Fibroblast of lung (primary cell): ENCODE data around the gene PAFAH1B2.

Experiments
- EZH2 ChIP-seq: IDR thresholded peaks from 2 replicates; pipeline ENCODE4 v1.5.1; 2012; ENCODE audit warnings: low read length, control low read depth, mild to moderate bottlenecking; ENCODE audit errors: missing control alignments
- TF ChIP-seq, protein P1 (sequence below), 2 donors: IDR thresholded peaks in 1 of 2; conservative IDR thresholded peaks in 1 of 2; 1 replicate in 1 of 2; 2 replicates in 1 of 2; pipeline ENCODE4 v1.5.1; 2011 to 2012; ENCODE audit warnings: low read length in 2 of 2, control low read depth in 1 of 2, inconsistent platforms in 1 of 2, low read depth in 1 of 2, mild to moderate bottlenecking in 1 of 2

DNA sequence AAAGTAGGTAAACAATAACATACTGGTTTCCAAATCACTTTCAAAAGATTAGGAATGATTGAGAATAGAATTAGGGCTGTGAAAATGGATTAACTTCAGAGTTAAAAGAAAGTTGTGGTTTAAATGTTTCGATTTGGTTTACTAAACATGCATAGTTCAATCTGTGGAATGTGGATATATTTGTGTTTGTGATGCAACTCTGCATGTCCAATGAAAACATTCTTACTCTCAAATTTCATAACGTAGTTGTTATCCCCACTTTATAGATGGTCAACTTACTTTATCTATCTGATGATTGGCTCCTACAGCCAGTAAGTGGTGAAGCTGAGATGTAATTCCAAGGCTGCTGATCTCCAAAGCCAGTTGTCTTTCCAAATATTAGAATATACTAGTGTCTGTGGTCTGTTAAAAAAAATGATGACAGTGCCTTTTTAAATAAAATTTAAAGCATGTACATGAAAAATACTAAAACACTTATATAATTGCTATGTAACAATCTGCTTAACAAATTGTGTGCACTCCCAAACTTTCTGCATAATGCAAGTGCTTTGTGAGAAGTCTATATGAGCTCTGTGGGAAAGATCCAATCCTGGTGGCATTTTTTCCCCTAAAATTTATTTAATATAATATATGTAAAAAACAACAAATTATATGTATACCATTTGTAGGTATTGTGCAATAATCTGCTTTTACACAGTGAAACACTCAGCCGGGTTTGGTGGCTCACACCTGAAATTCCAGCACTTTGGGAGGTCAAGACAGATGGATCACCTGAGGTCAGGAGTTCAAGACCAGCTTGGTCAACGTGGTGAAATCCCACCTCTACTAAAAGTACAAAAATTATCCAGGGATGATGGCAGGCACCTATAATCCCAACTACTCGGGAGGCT, 36.1 kb upstream of the PAFAH1B2 start:
- TF ChIP-seq EZH2: no peak
- TF ChIP-seq, protein P1, sequence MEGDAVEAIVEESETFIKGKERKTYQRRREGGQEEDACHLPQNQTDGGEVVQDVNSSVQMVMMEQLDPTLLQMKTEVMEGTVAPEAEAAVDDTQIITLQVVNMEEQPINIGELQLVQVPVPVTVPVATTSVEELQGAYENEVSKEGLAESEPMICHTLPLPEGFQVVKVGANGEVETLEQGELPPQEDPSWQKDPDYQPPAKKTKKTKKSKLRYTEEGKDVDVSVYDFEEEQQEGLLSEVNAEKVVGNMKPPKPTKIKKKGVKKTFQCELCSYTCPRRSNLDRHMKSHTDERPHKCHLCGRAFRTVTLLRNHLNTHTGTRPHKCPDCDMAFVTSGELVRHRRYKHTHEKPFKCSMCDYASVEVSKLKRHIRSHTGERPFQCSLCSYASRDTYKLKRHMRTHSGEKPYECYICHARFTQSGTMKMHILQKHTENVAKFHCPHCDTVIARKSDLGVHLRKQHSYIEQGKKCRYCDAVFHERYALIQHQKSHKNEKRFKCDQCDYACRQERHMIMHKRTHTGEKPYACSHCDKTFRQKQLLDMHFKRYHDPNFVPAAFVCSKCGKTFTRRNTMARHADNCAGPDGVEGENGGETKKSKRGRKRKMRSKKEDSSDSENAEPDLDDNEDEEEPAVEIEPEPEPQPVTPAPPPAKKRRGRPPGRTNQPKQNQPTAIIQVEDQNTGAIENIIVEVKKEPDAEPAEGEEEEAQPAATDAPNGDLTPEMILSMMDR (conservative IDR thresholded peaks at IDR 0.05 in 1 of 2, IDR thresholded peaks at IDR 0.05 in 1 of 2; ENCODE audit: low read depth in 1 of 2, low read length in 2 of 2): no peak
